GM08714 (cell line): ENCODE data around the gene LIPJ.

Experiments
- H3K4me3 ChIP-seq: fragments of 200-500 bp; sonication (Bioruptor generic); 2 replicates; pipeline ENCODE4 v1.5.1; 2014; ENCODE audit warnings: mild to moderate bottlenecking, low read length, inconsistent platforms
- ZNF274 ChIP-seq: IDR thresholded peaks from 2 replicates; pipeline ENCODE4 v1.6.1; 2012; ENCODE audit warnings: mild to moderate bottlenecking, low read depth, low read length

The LIPJ gene, protein sequence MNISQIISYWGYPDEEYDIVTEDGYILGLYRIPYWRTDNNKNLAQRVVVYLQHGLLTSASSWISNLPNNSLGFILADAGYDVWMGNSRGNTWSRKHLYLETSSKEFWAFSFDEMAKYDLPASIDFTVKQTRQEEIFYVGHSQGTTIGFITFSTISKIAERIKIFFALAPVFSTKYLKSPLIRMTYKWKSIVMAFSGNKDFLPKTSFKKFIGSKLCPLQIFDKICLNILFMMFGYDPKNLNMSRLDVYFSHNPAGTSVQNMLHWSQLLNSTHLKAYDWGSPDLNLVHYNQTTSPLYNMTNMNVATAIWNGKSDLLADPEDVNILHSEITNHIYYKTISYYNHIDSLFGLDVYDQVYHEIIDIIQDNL

DNA sequence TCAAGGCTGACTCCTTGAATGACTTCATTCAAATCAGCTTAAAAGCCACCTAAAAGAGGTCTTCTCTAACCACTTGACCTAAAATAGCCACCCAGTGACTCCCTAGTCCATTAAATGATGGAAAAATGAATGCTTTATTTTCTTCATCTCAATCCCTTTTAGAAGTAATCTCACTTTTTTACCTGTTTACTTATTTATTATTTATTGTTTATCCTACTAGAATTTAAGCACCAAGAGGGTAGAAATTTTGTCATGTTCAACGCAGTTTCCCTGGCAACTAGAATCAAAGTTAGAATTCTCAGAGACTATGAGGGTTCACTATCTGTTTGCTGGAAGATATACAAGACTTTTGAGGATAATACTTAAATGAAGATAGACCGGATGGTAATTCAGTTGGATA is at the start of gene LIPJ:
Gene LIPJ, plus strand, starts transcription at position 301 of the 400 bp plus-strand sequence. CDS start 3,926 bp downstream, outside the sequence.
- TF ChIP-seq ZNF274: no peak
- no peak within 1 kb of the TSS for H3K4me3 ChIP-seq

DNA sequence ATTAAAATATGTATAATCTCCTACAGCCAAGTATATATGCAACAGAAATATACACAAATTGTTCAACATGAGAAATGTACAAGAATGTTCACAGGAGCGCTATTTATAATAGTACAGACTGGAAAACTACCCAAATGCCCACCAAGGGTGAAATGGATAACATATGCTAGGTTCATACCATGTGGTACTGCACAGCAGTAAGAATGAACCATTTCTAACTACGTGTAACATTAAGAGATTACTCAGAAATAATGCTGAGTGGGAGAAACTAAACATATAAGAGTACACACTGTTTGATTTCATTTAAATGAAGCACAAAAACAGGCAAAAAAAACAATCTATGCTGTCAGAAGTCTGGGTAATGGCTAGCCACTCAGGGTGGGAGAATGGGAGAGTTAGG is 49.2 kb upstream of the LIPJ start:
- no peak overlapping the region for H3K4me3 ChIP-seq
- no peak for TF ChIP-seq ZNF274

DNA sequence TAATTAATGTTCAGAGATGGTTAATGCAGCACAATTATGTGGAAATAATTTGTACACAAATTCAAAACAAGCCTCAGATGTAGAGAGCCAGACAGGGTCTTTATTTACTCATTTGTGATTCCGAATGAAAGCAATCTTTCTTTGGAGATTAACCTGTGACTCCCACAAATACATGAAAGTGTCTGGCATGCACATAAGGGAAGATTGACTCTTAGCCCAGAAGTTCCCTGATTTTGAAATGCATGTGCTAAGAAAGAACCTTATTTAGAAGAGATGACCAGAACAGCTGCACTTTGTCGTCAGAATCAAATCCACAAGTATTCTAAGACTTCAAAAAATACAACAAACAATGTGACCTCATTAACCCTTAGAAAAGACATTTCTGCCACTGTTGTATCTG is 48.5 kb upstream of the LIPJ start:
- H3K4me3 ChIP-seq: no peak overlapping the region
- no peak for TF ChIP-seq ZNF274

DNA sequence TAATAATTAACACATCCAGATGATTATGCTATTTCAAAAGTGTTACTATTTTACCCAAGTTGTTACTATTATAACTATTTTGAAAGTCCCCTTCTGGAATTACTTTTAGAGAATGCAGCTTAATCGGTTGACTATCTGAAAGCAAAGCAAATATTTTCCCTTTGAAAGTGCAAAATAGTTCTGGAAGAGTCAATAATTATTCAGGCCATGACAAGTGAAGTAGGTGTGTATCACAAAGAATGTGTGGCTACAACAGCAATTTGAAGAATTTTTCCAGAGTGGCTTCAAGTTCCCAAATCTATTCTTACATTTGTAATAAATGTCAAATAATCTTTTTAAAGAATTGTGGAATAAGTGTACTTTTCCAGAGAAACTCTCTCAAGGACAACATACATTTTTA is 46.2 kb upstream of the LIPJ start:
- no peak overlapping the region for H3K4me3 ChIP-seq
- no peak for TF ChIP-seq ZNF274

DNA sequence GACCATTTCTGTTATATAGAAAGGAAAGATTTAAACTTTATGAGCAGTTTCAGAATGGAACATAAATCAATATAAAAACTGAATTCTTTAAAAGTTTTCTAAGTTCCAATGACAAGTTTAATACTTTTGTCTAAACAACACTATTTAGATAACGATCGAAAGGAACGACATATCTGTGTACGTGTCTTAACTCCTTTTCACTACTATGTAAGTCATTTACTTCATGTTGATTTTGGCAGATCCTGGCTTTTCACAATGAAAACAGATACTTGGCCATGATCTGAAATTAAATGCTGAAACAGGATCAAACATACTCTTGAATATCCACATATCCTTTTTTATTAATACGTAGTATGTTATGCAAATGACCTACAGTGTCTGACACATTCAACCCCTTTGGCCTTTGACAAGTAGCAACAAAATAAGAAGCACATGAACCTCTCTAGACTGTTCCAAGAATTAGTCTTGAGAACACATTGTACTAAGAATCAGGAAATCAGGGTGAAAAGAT is 45.4 kb upstream of the LIPJ start:
- no peak for TF ChIP-seq ZNF274
- H3K4me3 ChIP-seq: no peak overlapping the region

DNA sequence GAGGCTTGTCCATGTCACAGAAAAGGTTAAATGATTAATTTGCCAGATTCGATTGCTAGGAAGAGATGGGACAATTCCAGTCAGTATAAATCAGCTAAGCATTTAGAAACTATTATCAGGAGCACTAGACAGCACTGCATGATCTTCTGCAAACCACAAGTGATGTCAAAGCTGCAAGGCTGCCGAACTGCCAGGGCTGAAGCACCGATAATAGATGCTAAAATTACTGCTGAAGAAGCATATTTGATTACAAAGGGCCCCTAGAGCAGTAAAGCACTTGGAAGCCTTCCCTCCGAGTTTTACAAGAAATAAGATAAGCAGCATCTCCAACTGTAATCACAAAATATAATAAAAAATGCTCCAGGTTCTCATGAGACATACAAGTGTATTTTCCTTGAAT is 44.0 kb upstream of the LIPJ start:
- TF ChIP-seq ZNF274: no peak
- no peak overlapping the region for H3K4me3 ChIP-seq

DNA sequence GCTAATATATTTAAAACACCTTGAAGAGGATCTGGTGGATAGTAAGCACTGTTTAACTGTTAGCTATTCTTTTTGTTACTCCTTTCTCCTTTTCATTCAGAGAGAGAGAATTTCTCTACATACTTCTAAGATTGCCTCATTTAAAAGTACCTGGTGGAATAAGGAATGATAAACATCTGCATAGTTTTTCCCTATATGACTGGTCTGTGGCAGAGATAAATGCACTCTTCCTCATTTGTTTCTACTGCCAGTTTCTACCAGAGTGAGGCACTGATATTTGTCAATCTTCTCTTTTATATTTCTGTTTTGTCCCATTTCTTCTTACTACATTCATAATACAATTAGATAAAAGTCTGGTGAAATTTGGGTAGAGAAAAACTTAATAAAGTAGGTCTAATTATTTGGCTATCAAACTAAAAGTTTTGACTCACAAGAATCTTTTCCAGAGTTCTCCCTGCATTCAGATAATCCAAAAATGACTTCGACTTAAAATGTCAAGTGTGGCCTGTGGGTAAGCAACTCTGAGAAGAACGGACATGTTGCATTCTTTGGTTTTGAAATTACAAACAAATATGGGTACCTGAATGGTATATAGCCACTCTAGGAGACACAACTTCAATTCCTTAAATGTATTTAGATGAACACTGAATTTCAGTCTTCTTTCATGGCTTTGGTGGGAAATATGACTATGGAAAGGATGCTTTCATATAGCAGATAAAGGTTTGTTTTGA is 42.3 kb upstream of the LIPJ start:
- TF ChIP-seq ZNF274: no peak
- no peak overlapping the region for H3K4me3 ChIP-seq

DNA sequence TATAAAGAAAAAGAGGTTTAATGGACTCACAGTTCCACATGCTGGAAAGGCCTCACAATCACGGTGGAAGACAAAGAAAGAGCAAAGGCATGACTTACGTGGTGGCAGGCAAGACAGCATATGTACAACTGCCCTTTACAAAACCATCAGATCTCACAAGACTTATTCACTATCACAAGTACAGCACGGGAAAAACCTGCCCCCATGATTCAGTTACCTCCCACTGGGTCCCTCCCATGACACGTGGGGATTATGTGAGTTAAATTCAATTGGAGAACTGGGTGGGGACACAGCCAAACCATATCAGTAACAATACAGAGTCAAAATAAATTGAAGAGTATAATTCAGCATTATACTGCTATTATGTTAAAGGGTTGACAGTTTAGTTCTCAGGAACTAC is 41.2 kb upstream of the LIPJ start:
- no peak for TF ChIP-seq ZNF274
- no peak overlapping the region for H3K4me3 ChIP-seq

DNA sequence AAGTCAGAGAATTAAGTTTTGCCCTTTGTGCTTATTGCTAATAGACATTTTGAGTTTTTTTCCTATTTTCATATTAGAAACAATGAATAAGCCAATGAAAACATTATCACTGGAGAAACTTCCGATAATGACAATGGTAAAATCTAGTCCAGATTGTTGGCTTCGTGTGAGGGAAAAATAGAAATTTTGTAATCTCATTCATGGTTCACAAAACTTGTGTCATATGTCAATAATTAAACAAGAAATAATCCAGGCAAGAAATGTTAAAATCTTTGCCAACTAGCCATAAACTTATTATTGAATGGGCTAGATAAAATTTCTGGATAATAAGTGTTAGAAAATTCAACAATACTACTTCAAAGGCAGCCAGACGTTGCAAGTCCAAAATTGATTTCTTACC is 40.1 kb upstream of the LIPJ start:
- no peak for TF ChIP-seq ZNF274
- H3K4me3 ChIP-seq: no peak overlapping the region

DNA sequence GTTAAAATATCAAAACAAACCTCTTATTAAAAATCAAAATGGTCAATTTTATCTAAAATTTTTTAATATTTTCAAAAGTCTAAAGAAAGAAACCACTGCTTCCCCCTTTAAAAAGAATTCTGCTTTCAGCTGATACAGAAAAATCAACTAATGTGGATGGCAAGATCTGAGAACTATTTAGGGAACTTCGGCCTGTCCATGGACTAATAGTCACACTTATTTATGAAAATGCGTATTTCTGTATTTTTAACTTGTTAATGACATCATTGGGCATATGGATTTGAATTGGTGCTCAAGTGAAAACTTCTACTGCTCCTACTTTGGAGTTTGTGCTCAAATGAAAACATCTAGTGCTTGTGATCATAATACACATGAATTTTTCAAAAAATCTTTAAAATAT is 35.3 kb upstream of the LIPJ start:
- no peak overlapping the region for H3K4me3 ChIP-seq
- no peak for TF ChIP-seq ZNF274

DNA sequence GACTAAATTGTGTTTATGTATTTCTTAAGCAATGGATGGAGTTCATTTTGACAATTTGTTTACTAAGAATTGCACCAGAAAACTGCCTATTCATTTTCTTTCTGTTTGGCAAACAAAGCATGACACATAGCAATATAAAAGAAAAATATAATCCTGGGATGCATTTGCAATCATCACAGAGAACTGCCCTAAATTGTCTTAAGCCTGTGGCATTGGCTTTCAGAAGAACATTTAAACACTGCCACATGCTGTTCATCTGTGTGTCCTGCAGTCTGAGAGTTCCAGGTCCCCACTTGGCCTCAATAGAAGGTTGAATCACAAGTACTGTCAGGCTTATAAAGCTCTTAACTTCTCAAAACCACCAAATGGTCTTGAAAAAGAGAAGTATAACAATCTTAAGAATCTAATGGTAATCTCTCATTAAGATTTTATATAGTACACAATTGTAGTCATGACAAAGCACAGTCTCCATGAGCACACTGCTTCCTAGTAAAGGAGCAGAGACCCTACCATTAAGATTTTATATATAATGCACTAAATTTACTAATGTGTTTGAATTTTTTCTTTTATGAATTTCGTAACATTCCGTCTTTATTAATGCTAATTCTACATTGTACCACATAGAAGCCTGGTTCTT is 33.3 kb upstream of the LIPJ start:
- TF ChIP-seq ZNF274: no peak
- H3K4me3 ChIP-seq: no peak overlapping the region

DNA sequence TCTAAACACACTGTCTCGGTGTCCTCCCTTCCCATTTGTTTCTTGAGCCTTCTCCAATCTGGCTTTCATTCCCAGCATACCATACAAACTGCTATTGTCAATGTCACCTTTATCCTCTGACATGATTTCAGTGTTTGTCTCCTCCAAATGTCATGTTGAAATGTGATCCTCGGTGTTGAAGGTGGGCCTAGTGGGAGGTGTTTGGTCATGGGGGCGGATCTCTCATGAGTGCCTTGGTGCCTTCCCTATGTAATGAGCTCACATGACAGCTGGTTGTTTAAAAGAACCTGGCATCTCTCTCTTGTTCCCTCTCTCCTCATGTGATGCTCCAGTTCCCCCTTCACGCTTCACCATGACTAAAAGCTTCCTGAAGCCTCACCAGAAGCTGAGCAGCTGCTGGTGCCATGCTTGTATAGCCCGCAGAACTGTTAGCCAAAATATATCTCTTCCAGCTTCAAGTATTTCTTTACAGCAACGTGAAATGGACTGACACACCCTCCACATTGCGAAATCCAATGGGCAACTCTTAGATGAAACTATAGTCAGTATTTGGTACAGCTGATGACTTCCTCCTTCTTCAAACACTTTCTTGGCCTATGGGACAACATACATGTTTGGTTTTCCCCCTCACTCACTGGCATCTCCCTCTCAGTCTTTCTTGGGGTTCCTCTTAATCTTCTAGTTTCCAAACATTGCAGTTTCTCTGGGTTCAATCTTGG is 31.2 kb upstream of the LIPJ start:
- no peak for TF ChIP-seq ZNF274
- H3K4me3 ChIP-seq: no peak overlapping the region

DNA sequence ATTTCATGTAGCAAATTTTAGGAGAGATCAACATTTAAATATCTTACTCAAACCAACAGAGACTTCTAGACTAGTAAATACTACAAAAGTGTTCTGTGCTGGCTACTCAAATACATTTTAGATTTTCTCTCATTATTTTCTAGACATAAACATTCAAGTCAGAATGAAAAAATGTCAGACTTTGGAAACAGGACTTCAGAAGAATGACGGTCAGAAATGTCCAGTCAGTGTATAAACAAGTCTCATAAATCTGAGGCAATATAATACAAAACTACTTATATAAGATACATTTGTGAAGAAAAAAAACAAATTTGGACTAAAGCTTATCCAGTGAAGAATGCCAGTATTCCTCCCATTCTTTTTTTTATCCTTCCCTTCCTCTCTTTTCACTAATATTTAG is 29.3 kb upstream of the LIPJ start:
- TF ChIP-seq ZNF274: no peak
- no peak overlapping the region for H3K4me3 ChIP-seq

DNA sequence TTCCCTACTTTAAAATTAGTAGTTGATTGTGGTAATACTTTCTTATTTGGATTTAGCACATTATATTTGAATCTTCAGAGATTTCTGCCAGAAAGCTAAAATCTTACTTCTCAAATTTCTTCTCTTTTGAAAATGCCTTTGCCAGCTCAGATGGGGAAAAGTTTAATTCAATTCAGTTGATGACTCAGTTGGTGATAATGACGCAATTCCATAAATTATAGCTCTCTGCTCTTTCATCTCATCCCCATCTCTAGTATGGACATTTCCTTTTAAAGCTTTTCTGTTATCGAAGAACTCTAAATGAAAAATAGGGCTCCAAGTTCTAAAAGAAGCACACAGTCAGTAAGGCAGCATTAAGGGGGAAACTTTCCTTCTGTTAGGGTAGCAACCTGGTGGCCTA is 28.9 kb upstream of the LIPJ start:
- TF ChIP-seq ZNF274: no peak
- no peak overlapping the region for H3K4me3 ChIP-seq
